ENCODE data around the gene PPCS. TPM values are rescaled to one million over a fixed set of nuclear protein-coding genes. Genes with fewer than 3 reads are reported as not detected.

PPCS gene
- total RNA-seq, 1 experiment from 2014 or later, result 36.7 TPM

GRCh38 chr1:42449256-42449655, 7.1 kb upstream of the PPCS start:
- H3K23ac ChIP-seq (ENCODE audit: insufficient read length, low read depth, low read length), result no peak overlapping the region
- no peaks in the 10 kb centered on the region for H4K20me1 ChIP-seq (ENCODE audit: control insufficient read depth, insufficient read depth, insufficient read length)
- Mint-ChIP-seq H3K9me3 (no peaks in the 10 kb centered on the region), H3K4me3 (no peak overlapping the region), H3K27ac (no peak overlapping the region), H3K4me1 (peaks cover 6 to 8% of the 10 kb centered on the region in 2 experiments), H3K27me3 (ENCODE audit: low read depth) (no peaks in the 10 kb centered on the region), H3K36me3 (ENCODE audit: insufficient read depth in 1 of 3, low read depth in 3 of 3) (no peaks in the 10 kb centered on the region)
- no peaks in the 10 kb centered on the region for H3K4me1 ChIP-seq (ENCODE audit: insufficient read depth, low read length)
- no peak overlapping the region for H4K91ac ChIP-seq (ENCODE audit: insufficient read length, low read depth, low read length)
- H4K5ac ChIP-seq (ENCODE audit: insufficient read length, low read depth, low read length), result no peak overlapping the region
- no peak overlapping the region for H2BK12ac ChIP-seq (ENCODE audit: insufficient read length, low read depth, low read length)
- H3K9ac ChIP-seq (ENCODE audit: extremely low read depth, insufficient read length, low read length), result no peak overlapping the region
- H3T11ph ChIP-seq (ENCODE audit: low read length), result no peak overlapping the region
- no peak overlapping the region for H2AFZ ChIP-seq (ENCODE audit: low read length)
- no peak overlapping the region for H2BK5ac ChIP-seq (ENCODE audit: insufficient read length, low read length)
- no peak overlapping the region for H2BK120ac ChIP-seq (ENCODE audit: low read depth, low read length, poor library complexity, severe bottlenecking)
- no peak overlapping the region for H3K4ac ChIP-seq (ENCODE audit: low read depth, low read length)
- H3K27me3 ChIP-seq (ENCODE audit: insufficient read depth, low read length), result no peaks in the 10 kb centered on the region
- H3K79me1 ChIP-seq (ENCODE audit: insufficient read depth, low read depth, low read length, poor library complexity, severe bottlenecking), result no peaks in the 10 kb centered on the region
- H3K9me3 ChIP-seq (ENCODE audit: control insufficient read depth, low read depth, low read length), result no peaks in the 10 kb centered on the region
- no peak overlapping the region for H2BK20ac ChIP-seq (ENCODE audit: low read depth, low read length, poor library complexity, severe bottlenecking)
- no peaks in the 10 kb centered on the region for H3K79me2 ChIP-seq (ENCODE audit: insufficient read depth, low read length)
- H2AK5ac ChIP-seq (ENCODE audit: insufficient read length, low read length), result no peak overlapping the region
- no peak for TF ChIP-seq CTCF (conservative IDR thresholded peaks at IDR 0.05)
- H3K14ac ChIP-seq (ENCODE audit: insufficient read depth, low read length), result no peak overlapping the region
- H3K23me2 ChIP-seq (ENCODE audit: insufficient read length, low read depth, low read length, poor library complexity, severe bottlenecking), result no peaks in the 10 kb centered on the region
- no peak overlapping the region for H3K18ac ChIP-seq (ENCODE audit: insufficient read length, low read depth, low read length)
- H3K4me2 ChIP-seq (ENCODE audit: insufficient read depth, insufficient read length, low read length), result no peak overlapping the region
- DNase-seq, result no peak
- no peak overlapping the region for H3K27ac ChIP-seq (ENCODE audit: insufficient read length, low read depth, low read length)
- H4K8ac ChIP-seq (replicated peaks; ENCODE audit: insufficient read length, low read depth, low read length), result no peak overlapping the region
- no peak overlapping the region for H2BK15ac ChIP-seq (ENCODE audit: low read depth, low read length)
- no peak overlapping the region for H3K56ac ChIP-seq (ENCODE audit: insufficient read length, low read depth, low read length)
